ENCODE data around the gene ARMH1.

Gene ARMH1

GRCh38 chr1:44651069-44651468, 23.4 kb upstream of the ARMH1 start:
- TF ChIP-seq CTCF (conservative IDR thresholded peaks at IDR 0.05; ENCODE audit: low read length) = no peak
- H3K4me3 ChIP-seq (ENCODE audit: low read length) = no peak overlapping the region
- DNase-seq (ENCODE audit: low read depth) = no peak

GRCh38 chr1:44652445-44653106, 21.9 kb upstream of the ARMH1 start:
- no peak overlapping the region for H3K4me3 ChIP-seq (ENCODE audit: low read length)
- peak; percentile 96 for TF ChIP-seq CTCF (conservative IDR thresholded peaks at IDR 0.05; ENCODE audit: low read length)
- peak; percentile 48 for DNase-seq (ENCODE audit: low read depth)

- H3K4me3 ChIP-seq (ENCODE audit: low read length) = no peak overlapping the region
- DNase-seq (ENCODE audit: low read depth) = no peak
- TF ChIP-seq CTCF (conservative IDR thresholded peaks at IDR 0.05; ENCODE audit: low read length) = no peak
These were observed 21.2 kb upstream of the ARMH1 start for GRCh38 chr1:44653107-44653964.

- TF ChIP-seq CTCF (conservative IDR thresholded peaks at IDR 0.05; ENCODE audit: low read length) = no peak
- no peak overlapping the region for H3K4me3 ChIP-seq (ENCODE audit: low read length)
These were observed 19.8 kb upstream of the ARMH1 start for GRCh38 chr1:44654621-44655187.

GRCh38 chr1:44655609-44656008, 18.9 kb upstream of the ARMH1 start:
- no peak overlapping the region for H3K4me3 ChIP-seq (ENCODE audit: low read length)
- peak; percentile 11 for DNase-seq (ENCODE audit: low read depth)
- peak; percentile 77 for TF ChIP-seq CTCF (conservative IDR thresholded peaks at IDR 0.05; ENCODE audit: low read length)

More at GRCh38 chr1:44654621-44655187, 19.8 kb upstream of the ARMH1 start:
- DNase-seq (ENCODE audit: low read depth) = no peak

GRCh38 chr1:44659566-44659965, 14.9 kb upstream of the ARMH1 start:
- H3K4me3 ChIP-seq (ENCODE audit: low read length) = no peak overlapping the region
- no peak for TF ChIP-seq CTCF (conservative IDR thresholded peaks at IDR 0.05; ENCODE audit: low read length)
- no peak for DNase-seq (ENCODE audit: low read depth)
